ENCODE results near the gene IGSF23.

IGSF23 gene

GRCh38 chr19:44603201-44603945 is 10.0 kb upstream of the IGSF23 start:
- no peak for DNase-seq (ENCODE audit: low spot score)
- TF ChIP-seq CTCF (IDR thresholded peaks at IDR 0.05; ENCODE audit: extremely low read depth, insufficient read depth, missing control alignments) = no peak
- in situ Hi-C loops (cut with MboI; ENCODE audit: low pct_unique_long_range_greater_than_20kb, low sequenced_read_pairs, unreplicated experiment) = no loop called here

DNA sequence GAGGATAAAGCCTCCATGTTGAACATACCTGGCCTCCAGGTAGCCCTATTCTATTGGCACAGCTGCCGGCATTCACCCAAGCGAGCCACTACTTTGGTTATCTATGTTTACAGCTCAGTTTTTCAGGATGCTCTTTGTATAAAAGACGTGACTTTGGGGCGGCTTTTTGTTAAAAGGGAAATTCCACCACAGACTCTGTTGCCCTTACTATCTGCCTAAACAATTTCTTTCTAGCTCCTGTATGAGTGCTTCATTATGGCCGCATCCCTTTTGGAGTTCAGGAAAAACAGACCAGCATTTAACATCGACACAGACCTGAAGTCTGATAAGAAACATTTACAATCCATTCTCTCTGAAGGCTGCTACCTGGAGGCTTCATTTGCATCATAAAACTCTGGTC is 9.1 kb upstream of the IGSF23 start:
- in situ Hi-C loops (cut with MboI; ENCODE audit: low pct_unique_long_range_greater_than_20kb, low sequenced_read_pairs, unreplicated experiment) = no loop called here
- TF ChIP-seq CTCF (IDR thresholded peaks at IDR 0.05; ENCODE audit: extremely low read depth, insufficient read depth, missing control alignments) = no peak
- DNase-seq (ENCODE audit: low spot score) = no peak

DNA sequence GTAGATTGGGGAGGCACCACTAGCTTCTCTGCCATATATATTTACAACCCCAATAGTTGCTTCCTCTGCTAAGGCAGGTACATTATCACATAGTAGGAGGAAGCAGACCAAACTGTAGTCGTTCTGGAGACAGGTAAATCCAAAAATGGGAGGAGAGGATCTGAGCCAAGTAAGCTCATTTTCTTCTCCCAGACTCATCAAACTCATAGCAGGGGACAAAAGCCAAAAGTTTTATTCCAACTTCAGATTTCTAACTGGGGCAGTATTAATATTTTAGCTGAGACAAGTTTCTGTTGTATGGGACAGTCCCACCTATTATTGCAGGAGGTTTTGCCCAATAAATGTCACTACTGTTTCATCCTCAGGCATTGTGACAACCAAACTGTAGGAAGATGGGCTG is 7.8 kb upstream of the IGSF23 start:
- in situ Hi-C loops (cut with MboI; ENCODE audit: low pct_unique_long_range_greater_than_20kb, low sequenced_read_pairs, unreplicated experiment) = no loop called here
- DNase-seq (ENCODE audit: low spot score) = no peak

GRCh38 chr19:44607049-44607448 is 6.3 kb upstream of the IGSF23 start:
- TF ChIP-seq CTCF (IDR thresholded peaks at IDR 0.05; ENCODE audit: extremely low read depth, insufficient read depth, missing control alignments) = no peak
- in situ Hi-C loops (cut with MboI; ENCODE audit: low pct_unique_long_range_greater_than_20kb, low sequenced_read_pairs, unreplicated experiment) = no loop called here
- DNase-seq (ENCODE audit: low spot score) = no peak

More for the DNA sequence above, 7.8 kb upstream of the IGSF23 start:
- no peak for TF ChIP-seq CTCF (IDR thresholded peaks at IDR 0.05; ENCODE audit: extremely low read depth, insufficient read depth, missing control alignments)

- in situ Hi-C loops (cut with MboI; ENCODE audit: low pct_unique_long_range_greater_than_20kb, low sequenced_read_pairs, unreplicated experiment) = no loop called here
- DNase-seq (ENCODE audit: low spot score) = no peak
- no peak for TF ChIP-seq CTCF (IDR thresholded peaks at IDR 0.05; ENCODE audit: extremely low read depth, insufficient read depth, missing control alignments)
Observed at GRCh38 chr19:44607917-44608316, 5.4 kb upstream of the IGSF23 start.

DNA sequence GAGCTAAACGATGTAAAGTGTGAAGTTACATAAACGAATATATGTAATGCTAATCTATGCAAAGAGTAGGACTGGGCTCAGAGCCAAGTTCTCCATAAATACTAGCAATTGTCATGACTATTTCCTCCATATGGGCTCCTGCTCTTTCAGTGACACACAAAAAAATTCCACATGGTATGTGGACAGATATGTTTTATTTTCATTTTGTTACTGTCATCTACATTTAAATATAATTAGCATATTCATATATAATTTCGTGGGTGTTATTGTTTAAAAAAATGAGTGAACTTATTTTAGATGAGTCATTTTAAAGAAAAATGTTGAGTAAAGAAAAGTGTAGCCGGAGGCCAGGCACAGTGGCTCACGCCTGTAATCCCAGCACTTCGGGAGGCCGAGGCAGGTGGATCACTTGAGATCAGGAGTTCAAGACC is 5.0 kb upstream of the IGSF23 start:
- no peak for DNase-seq (ENCODE audit: low spot score)

More for the DNA sequence above, 5.0 kb upstream of the IGSF23 start:
- in situ Hi-C loops (cut with MboI; ENCODE audit: low pct_unique_long_range_greater_than_20kb, low sequenced_read_pairs, unreplicated experiment) = no loop called here
- TF ChIP-seq CTCF (IDR thresholded peaks at IDR 0.05; ENCODE audit: extremely low read depth, insufficient read depth, missing control alignments) = no peak

Data from GM13977 (cell line).